HepG2 (cell line): ENCODE results near the gene TNS1.

Source experiments
- HCFC1 ChIP-seq: fragments of 150-350 bp; IDR thresholded peaks from 2 replicates; pipeline ENCODE4 v1.6.1; 2014; ENCODE audit warnings: low read depth, low read length
- HMG20B ChIP-seq: conservative IDR thresholded peaks from 2 replicates; pipeline ENCODE4 v1.6.1; 2016; ENCODE audit warnings: missing genetic modification reagents, missing compliant biosample characterization

GRCh38 chr2:218006741-218007140 is 3.9 kb upstream of the TNS1 start:
- TF ChIP-seq HCFC1 = no peak
- no peak for TF ChIP-seq HMG20B
